A549 (cell line): ENCODE data around the gene CHCHD6. TPM values are rescaled to one million over a fixed set of nuclear protein-coding genes. Genes with fewer than 3 reads are reported as not detected.
A peak's percentile ranks its signal among the peaks of the same experiment; 100 is the strongest.

Experiments
- ATAC-seq, 2 experiments: fragments of 200-7000 bp in 1 of 2; fragments of >200 bp in 1 of 2; cut with Nextera tagmentation in 1 of 2; cut with Tn5 transposase in 1 of 2; 3 replicates each; pipeline versions ENCODE4 v1.8.0 to v1.9.1; 2018 to 2020; ENCODE audit warnings: mild to moderate bottlenecking in 1 of 2, moderate library complexity in 1 of 2
- CTCF ChIA-PET: fragments of 300-600 bp; sonication (Branson Sonifier 250); formaldehyde crosslinking; extraction: SDS; loops from one replicate; lab custom pipeline; 2021; ENCODE audit warnings: antibody characterized with exemption, inconsistent platforms; lab: Yijun Ruan, JAX
- POLR2A ChIA-PET: fragments of 350-600 bp; formaldehyde crosslinking; extraction: SDS; loops from one replicate; lab custom pipeline; 2021; ENCODE audit warnings: antibody characterized with exemption, inconsistent platforms; lab: Yijun Ruan, JAX
- DNase-seq, 2 experiments: peaks; one replicate each; pipeline versions ENCODE4 v3.0.0 to v3.0.0-alpha.2; 2011 to 2016; ENCODE audit warnings: low read depth in 1 of 2, low spot score in 1 of 2
- FAIRE-seq: peaks from 2 replicates; lab custom pipeline; 2011; peaks lifted over from hg19 to GRCh38; lab: Jason Lieb, UNC
- H3K27ac ChIP-seq, 2 experiments: fragments of >200 bp; sonication (Bioruptor Twin); formaldehyde crosslinking; 3 replicates each; pipeline ENCODE4 v1.5.1; 2016 to 2017
- H3K4me1 ChIP-seq: fragments of >200 bp; sonication (Bioruptor Twin); formaldehyde crosslinking; 3 replicates; pipeline ENCODE4 v1.6.1; 2016
- H3K4me2 ChIP-seq: fragments of >200 bp; sonication (Bioruptor Twin); formaldehyde crosslinking; 3 replicates; pipeline ENCODE4 v1.6.1; 2016
- H3K4me3 ChIP-seq: fragments of >200 bp; sonication (Bioruptor Twin); formaldehyde crosslinking; 3 replicates; pipeline ENCODE4 v1.5.1; 2016
- H3K9me3 ChIP-seq: fragments of >200 bp; sonication (Bioruptor Twin); formaldehyde crosslinking; 3 replicates; pipeline ENCODE4 v1.6.1; 2016
- BHLHE40 ChIP-seq: IDR thresholded peaks from 2 replicates; pipeline ENCODE4 v1.6.1; 2012; ENCODE audit warnings: low read depth, low read length, inconsistent platforms
- CBX2 ChIP-seq: fragments of 200-600 bp; sonication (generic); IDR thresholded peaks from 2 replicates; pipeline ENCODE4 v1.6.1; 2016; ENCODE audit warnings: low read depth, mild to moderate bottlenecking, borderline replicate concordance
- CBX8 ChIP-seq: fragments of 200-600 bp; sonication (generic); IDR thresholded peaks from 2 replicates; pipeline ENCODE4 v1.6.1; 2016
- CEBPB ChIP-seq, 2 experiments: fragments of >200 bp in 1 of 2; sonication (Bioruptor Twin) in 1 of 2; formaldehyde crosslinking in 1 of 2; IDR thresholded peaks; 2 replicates each; pipeline ENCODE4 v1.6.1; 2012 to 2016
- ESRRA ChIP-seq: fragments of 150-350 bp; IDR thresholded peaks from 2 replicates; pipeline ENCODE4 v1.6.1; 2014; ENCODE audit warnings: mild to moderate bottlenecking, low read length, borderline replicate concordance
- FOSL2 ChIP-seq, 2 experiments: fragments of 450-650 bp in 1 of 2; fragments of >200 bp in 1 of 2; sonication (Bioruptor Twin) in 1 of 2; formaldehyde crosslinking; IDR thresholded peaks; 2 replicates each; pipeline versions ENCODE4 v1.5.0 to v1.6.1; 2016 to 2020; ENCODE audit warnings: mild to moderate bottlenecking in 1 of 2, moderate library complexity in 1 of 2
- GATA3 ChIP-seq: IDR thresholded peaks from 2 replicates; pipeline ENCODE4 v1.6.1; 2012; ENCODE audit warnings: borderline replicate concordance
- HEYL ChIP-seq: fragments of 250-450 bp; sonication (Bioruptor Pico); IDR thresholded peaks from 2 replicates; pipeline ENCODE4 v1.8.0; 2021; ENCODE audit warnings: mild to moderate bottlenecking, moderate library complexity
- HOXB13 ChIP-seq: fragments of 250-450 bp; sonication (Bioruptor Pico); IDR thresholded peaks from 2 replicates; pipeline ENCODE4 v1.5.0; 2020; ENCODE audit warnings: low read depth, mild to moderate bottlenecking, moderate library complexity
- HOXB5 ChIP-seq: fragments of 250-450 bp; sonication (Bioruptor Pico); IDR thresholded peaks from 2 replicates; pipeline ENCODE4 v1.5.0; 2020; ENCODE audit warnings: mild to moderate bottlenecking, moderate library complexity
- JUN ChIP-seq, 2 experiments: fragments of >200 bp; sonication (Bioruptor Twin); formaldehyde crosslinking; IDR thresholded peaks; 2 replicates in 1 of 2; 3 replicates in 1 of 2; pipeline ENCODE4 v1.6.1; 2016 to 2017
- JUNB ChIP-seq: fragments of >200 bp; sonication (Bioruptor Twin); formaldehyde crosslinking; IDR thresholded peaks from 2 replicates; pipeline ENCODE4 v1.6.1; 2016
- MAFK ChIP-seq: fragments of 450-650 bp; IDR thresholded peaks from 2 replicates; pipeline ENCODE4 v1.6.1; 2014; ENCODE audit not compliant: partially characterized antibody
- MAZ ChIP-seq: fragments of 150-350 bp; IDR thresholded peaks from 2 replicates; pipeline ENCODE4 v1.6.1; 2014; ENCODE audit warnings: antibody characterized with exemption, low read depth, low read length, borderline replicate concordance
- NR3C1 ChIP-seq: fragments of >200 bp; sonication (Bioruptor Twin); formaldehyde crosslinking; IDR thresholded peaks from 3 replicates; pipeline ENCODE4 v1.6.1; 2017
- RCOR1 ChIP-seq: fragments of 150-350 bp; IDR thresholded peaks from 2 replicates; pipeline ENCODE4 v1.6.1; 2014; ENCODE audit warnings: antibody characterized with exemption, low read length, low read depth
- RFX5 ChIP-seq: fragments of 450-650 bp; IDR thresholded peaks from 2 replicates; pipeline ENCODE4 v1.7.1; 2014; ENCODE audit warnings: antibody characterized with exemption, mild to moderate bottlenecking, moderate library complexity
- SMC3 ChIP-seq: fragments of >200 bp; sonication (Bioruptor Twin); formaldehyde crosslinking; IDR thresholded peaks from 3 replicates; pipeline ENCODE4 v1.6.1; 2018; ENCODE audit warnings: inconsistent platforms
- WGBS: methylation state at CpG from one replicate; pipeline ENCODE4 v1.1.6; 2017; ENCODE audit errors: missing lambda C conversion rate; 5-methylcytosine and 5-hydroxymethylcytosine counted together
- polyA plus RNA-seq, 4 experiments: library from polyadenylated mRNA; depleted of rRNA in 3 of 4; stranded (reverse); fragments of >200 nt; fragmentation: RNase III in 1 of 4; extraction: RNeasy Plus Mini Kit Qiagen cat#74134 plus additional on column Dnase treatment in 1 of 4; gene quantifications; 2 replicates in 3 of 4; 3 replicates in 1 of 4; pipeline ENCODE4 v1.2.3, GENCODE V29; 2011 to 2017
- TF ChIP-seq, protein P1 (sequence below): IDR thresholded peaks from 2 replicates; pipeline ENCODE4 v1.6.1; 2012; ENCODE audit warnings: low read depth, borderline replicate concordance
- TF ChIP-seq, protein P2 (sequence below): fragments of 150-350 bp; IDR thresholded peaks from 2 replicates; pipeline ENCODE4 v1.6.1; 2014; ENCODE audit warnings: low read depth, mild to moderate bottlenecking, low read length
- TF ChIP-seq, protein P3 (sequence below): fragments of 450-650 bp; IDR thresholded peaks from 2 replicates; pipeline ENCODE4 v1.6.1; 2014; ENCODE audit warnings: antibody characterized with exemption

CHCHD6 gene
- polyA plus RNA-seq, 2 of the 4 experiments (the other 2 are of a cell fraction): 15.0 to 18.1 TPM

DNA sequence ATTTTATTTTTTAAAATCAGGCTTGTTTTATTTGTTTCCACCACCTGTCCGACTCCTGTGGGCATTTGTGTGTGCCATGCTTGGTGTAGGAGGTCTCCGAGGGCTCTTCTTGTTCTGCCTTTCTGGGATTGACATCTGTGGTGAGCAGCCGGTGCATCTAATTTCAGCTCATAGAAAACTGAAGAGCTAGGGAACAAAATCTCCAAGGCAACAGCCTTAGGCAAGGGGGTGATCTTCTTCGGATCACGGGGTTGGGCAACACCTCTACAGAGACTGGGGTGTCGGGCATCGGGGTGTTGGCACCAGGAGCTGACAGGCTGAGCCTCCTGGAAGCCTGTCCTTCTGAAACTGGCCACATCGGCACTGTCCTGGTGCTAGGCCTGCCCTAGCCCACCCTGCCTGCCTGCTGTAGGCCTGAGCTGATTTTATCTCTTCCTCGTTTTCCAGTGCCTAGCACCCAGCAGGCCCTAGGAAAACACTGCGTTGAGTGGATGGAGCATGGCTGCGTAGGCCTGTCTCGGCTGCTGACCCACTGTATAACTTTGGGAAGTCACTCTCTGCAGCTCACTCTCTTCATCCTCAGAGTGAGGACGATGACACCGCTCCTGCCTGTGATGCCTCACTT, 10.3 kb downstream of the CHCHD6 start:
- FAIRE-seq: no peak
- 92% methylated on average over 14 of the region's 14 CpGs for WGBS
- CTCF ChIA-PET: interaction anchor here (1.2 to 2.4 kb wide), 3 partner anchors 10 to 38 kb away, joined by 3 to 11 read pairs (median 4); partner anchors contain the start of gene CHCHD6

DNA sequence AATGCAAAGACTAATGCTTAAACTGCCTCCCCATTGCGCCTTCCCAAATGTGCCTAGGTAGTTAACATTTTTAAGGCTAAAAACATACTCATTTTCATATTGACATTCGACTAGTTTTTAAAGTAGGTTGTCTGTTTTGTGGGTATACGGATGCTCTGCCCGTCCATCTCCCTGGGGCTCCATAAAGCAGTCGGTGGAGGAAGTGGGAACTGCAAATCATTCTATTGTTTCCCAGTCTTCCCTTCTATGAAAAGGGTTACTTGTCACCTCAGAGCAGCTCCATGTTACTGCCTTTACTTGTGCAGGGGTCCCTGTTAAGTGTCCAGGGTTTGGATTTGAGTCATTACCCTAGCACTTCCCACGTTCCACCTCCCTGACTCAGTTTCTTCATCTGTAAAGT, 10.9 kb downstream of the CHCHD6 start:
- Histone ChIP-seq H3K27ac (no peak overlapping the region), H3K4me3 (no peak overlapping the region), H3K4me2 (no peak overlapping the region), H3K4me1 (no peaks in the 10 kb centered on the region), H3K9me3 (no peaks in the 10 kb centered on the region)
- DNase-seq (no peak), FAIRE-seq (no peak), ATAC-seq (0 out of 6 replicates have a peak, but pooled peaks of 1 of the 2 experiments have one; percentile 46)
- WGBS: 66% methylated on average over 6 of the region's 6 CpGs
- TF ChIP-seq RCOR1: no peak
- no peak for TF ChIP-seq CEBPB (IDR thresholded peaks at IDR 0.05)
- no peak for TF ChIP-seq CBX8
- TF ChIP-seq HEYL (CRISPR knock-in tag): no peak
- no peak for TF ChIP-seq NR3C1
- TF ChIP-seq MAZ: no peak
- ChIA-PET CTCF (interaction anchor here (1.2 to 2.4 kb wide), 2 partner anchors 11 to 36 kb away, joined by 4 to 11 read pairs; partner anchors contain the start of gene CHCHD6), POLR2A (no interaction called here)

More for the DNA sequence above, 10.3 kb downstream of the CHCHD6 start:
- H3K27ac ChIP-seq: no peak overlapping the region
- no peaks in the 10 kb centered on the region for H3K4me1 ChIP-seq
- H3K9me3 ChIP-seq: no peaks in the 10 kb centered on the region
- DNase-seq (no peak), ATAC-seq (no peak)
- TF ChIP-seq, protein P1, sequence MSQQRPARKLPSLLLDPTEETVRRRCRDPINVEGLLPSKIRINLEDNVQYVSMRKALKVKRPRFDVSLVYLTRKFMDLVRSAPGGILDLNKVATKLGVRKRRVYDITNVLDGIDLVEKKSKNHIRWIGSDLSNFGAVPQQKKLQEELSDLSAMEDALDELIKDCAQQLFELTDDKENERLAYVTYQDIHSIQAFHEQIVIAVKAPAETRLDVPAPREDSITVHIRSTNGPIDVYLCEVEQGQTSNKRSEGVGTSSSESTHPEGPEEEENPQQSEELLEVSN: no peak
- H3K4me3 ChIP-seq: no peak overlapping the region
- POLR2A ChIA-PET: no interaction called here
- H3K4me2 ChIP-seq: no peak overlapping the region

DNA sequence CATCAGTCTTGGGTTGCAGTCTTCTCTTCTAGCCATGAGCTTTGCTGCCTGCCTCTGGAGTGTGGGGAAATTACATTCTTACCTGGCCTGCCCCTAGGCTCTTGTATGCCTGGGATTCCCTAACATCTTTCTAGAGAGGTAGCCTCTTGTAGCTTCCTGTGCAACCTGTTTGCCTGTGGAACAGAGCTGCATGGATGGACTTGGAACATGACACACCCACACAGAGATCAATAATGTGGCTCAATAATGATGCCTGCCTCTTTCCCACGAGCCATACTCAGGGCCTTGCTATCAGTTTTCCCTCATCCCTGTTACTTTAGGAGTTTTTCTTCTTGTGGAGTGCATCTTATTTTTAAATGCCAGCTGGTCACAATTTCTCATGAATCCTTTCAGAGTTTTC, 11.4 kb downstream of the CHCHD6 start:
- Histone ChIP-seq H3K27ac (no peak overlapping the region), H3K4me3 (no peak overlapping the region), H3K9me3 (no peaks in the 10 kb centered on the region), H3K4me2 (no peak overlapping the region), H3K4me1 (no peaks in the 10 kb centered on the region)
- ATAC-seq (no peak), DNase-seq (no peak), FAIRE-seq (no peak)
- POLR2A ChIA-PET: no interaction called here
- TF ChIP-seq JUN (IDR thresholded peaks at IDR 0.05) (no peak), RFX5 (no peak), BHLHE40 (no peak)
- 74% methylated on average over 1 of the region's 1 CpG for WGBS
- CTCF ChIA-PET: interaction anchor here (1.1 to 2.4 kb wide), 2 partner anchors 11 to 36 kb away, joined by 4 to 11 read pairs; no protein-coding TSS in a partner anchor

DNA sequence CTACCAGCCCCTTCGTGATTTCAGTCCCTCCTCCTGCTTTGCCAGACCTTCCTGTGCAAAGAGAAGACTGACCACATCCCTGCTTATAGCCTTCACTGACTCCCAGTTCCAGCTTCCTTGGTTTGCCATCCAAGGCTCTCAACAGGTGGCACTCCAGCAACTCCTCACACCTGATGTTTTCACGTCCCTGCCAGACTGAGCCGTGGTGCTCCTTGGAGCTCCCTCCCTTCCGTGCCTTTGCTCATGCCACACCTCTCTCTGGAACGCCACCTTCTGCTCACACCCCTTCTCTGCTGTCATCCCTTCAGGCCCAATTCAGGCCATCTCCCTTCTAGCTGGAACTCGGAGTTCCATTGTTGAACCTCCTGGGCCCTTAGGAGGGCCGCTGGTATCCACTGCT, 12.0 kb downstream of the CHCHD6 start:
- ATAC-seq: no peak
- ChIA-PET POLR2A (no interaction called here), CTCF (interaction anchor here (0.9 to 2.4 kb wide), 3 partner anchors 11 to 37 kb away, joined by 3 to 11 read pairs (median 4); no protein-coding TSS in a partner anchor)
- WGBS: 94% methylated on average over 7 of the region's 7 CpGs
- Histone ChIP-seq H3K27ac (no peak overlapping the region), H3K9me3 (no peaks in the 10 kb centered on the region), H3K4me1 (no peaks in the 10 kb centered on the region), H3K4me2 (no peak overlapping the region), H3K4me3 (no peak overlapping the region)
- no peak for TF ChIP-seq HOXB5 (CRISPR knock-in tag)
- TF ChIP-seq, protein P2, sequence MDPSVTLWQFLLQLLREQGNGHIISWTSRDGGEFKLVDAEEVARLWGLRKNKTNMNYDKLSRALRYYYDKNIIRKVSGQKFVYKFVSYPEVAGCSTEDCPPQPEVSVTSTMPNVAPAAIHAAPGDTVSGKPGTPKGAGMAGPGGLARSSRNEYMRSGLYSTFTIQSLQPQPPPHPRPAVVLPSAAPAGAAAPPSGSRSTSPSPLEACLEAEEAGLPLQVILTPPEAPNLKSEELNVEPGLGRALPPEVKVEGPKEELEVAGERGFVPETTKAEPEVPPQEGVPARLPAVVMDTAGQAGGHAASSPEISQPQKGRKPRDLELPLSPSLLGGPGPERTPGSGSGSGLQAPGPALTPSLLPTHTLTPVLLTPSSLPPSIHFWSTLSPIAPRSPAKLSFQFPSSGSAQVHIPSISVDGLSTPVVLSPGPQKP: no peak
- no peak for TF ChIP-seq MAZ
- TF ChIP-seq CBX2: no peak
- no peak for TF ChIP-seq HOXB13 (CRISPR knock-in tag)
- no peak for TF ChIP-seq JUNB
- TF ChIP-seq MAFK: no peak
- TF ChIP-seq GATA3: no peak
- no peak for TF ChIP-seq ESRRA
- TF ChIP-seq FOSL2 (IDR thresholded peaks at IDR 0.05): no peak
- no peak for TF ChIP-seq FOSL2 (CRISPR knock-in tag; IDR thresholded peaks at IDR 0.05)
- TF ChIP-seq SMC3: no peak
- TF ChIP-seq, protein P3, sequence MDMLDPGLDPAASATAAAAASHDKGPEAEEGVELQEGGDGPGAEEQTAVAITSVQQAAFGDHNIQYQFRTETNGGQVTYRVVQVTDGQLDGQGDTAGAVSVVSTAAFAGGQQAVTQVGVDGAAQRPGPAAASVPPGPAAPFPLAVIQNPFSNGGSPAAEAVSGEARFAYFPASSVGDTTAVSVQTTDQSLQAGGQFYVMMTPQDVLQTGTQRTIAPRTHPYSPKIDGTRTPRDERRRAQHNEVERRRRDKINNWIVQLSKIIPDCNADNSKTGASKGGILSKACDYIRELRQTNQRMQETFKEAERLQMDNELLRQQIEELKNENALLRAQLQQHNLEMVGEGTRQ: no peak
- no peak for DNase-seq
- FAIRE-seq: no peak
